ENCODE data around the gene SIRT3.
A peak's percentile ranks its signal among the peaks of the same experiment; 100 is the strongest.

SIRT3 gene

GRCh38 chr11:235997-236773 lies at the start of gene SIRT3:
TSS of gene SIRT3 (minus strand) at chr11:236342. CDS start at chr11:236328, 14 bp downstream.
- peak; percentile 89 for DNase-seq

GRCh38 chr11:285894-286220 lies 49.7 kb upstream of the SIRT3 start:
- DNase-seq = no peak

GRCh38 chr11:285021-285893 lies 49.1 kb upstream of the SIRT3 start:
- no peak for DNase-seq

- no peak for DNase-seq
These were observed 48.2 kb upstream of the SIRT3 start for GRCh38 chr11:284105-285020.

GRCh38 chr11:283405-284104 lies 47.4 kb upstream of the SIRT3 start:
- no peak for DNase-seq

DNA sequence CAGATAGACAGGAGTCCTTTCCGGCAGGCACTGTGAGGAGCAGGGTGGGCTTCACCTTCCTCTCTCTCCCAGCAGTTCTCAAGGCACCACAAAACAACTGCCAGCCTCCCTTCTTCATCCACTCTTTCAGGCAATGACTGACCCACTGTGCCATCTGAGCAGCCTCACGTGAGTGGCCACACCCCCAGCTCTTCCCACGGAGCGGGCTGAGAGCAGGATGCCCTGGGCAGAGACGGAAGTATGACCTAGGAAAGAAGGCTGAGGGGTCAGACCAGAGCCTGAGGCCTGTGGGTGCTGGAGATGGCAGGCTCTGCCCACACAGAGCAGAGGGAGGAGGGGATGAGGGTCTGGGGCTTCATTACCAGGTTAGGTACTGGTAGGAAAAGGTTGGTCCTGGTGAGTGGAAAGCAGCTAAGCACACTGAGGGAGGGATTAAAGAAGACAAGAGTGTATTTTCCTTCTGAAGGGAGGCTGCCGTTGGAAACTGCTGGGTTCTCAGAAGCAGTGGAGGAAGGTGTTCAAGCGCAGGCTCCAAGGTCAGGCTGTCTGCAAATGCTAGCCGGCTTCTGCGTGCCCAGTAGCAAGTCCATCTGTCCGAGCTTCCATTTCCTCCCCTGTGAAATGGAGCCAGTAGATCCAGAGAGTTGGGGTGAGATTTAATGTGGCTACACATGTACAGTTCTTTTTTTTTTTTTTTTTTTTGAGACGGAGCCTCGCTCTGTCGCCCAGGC lies 46.7 kb upstream of the SIRT3 start:
- DNase-seq = no peak

GRCh38 chr11:282171-282570 lies 46.0 kb upstream of the SIRT3 start:
- DNase-seq = no peak

DNA sequence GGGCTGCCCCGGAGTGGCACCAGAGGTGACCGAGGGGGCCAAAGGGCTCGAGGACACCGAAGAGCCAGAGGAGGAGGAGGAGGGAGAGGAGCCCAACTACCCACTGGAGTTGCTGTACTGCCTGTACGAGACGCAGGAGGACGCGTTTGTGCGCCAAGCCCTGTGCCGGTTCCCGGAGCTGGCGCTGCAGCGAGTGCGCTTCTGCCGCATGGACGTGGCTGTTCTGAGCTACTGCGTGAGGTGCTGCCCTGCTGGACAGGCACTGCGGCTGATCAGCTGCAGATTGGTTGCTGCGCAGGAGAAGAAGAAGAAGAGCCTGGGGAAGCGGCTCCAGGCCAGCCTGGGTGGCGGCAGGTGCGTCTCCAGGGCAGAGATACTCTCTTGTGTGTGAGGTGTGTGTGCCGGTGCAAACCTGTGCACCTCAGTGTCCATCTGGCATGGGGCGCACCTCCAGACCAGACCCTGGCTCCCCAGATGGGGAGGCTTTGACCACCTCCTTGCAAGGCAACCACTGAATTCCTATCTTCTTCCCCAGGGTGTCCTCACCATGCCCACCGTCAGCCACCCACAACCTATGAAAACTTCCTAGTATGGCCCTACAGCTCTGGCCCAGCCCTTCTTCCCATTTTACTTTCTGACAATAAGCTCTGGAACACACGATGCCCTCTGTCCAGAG lies 45.5 kb upstream of the SIRT3 start:
- DNase-seq = no peak

DNA sequence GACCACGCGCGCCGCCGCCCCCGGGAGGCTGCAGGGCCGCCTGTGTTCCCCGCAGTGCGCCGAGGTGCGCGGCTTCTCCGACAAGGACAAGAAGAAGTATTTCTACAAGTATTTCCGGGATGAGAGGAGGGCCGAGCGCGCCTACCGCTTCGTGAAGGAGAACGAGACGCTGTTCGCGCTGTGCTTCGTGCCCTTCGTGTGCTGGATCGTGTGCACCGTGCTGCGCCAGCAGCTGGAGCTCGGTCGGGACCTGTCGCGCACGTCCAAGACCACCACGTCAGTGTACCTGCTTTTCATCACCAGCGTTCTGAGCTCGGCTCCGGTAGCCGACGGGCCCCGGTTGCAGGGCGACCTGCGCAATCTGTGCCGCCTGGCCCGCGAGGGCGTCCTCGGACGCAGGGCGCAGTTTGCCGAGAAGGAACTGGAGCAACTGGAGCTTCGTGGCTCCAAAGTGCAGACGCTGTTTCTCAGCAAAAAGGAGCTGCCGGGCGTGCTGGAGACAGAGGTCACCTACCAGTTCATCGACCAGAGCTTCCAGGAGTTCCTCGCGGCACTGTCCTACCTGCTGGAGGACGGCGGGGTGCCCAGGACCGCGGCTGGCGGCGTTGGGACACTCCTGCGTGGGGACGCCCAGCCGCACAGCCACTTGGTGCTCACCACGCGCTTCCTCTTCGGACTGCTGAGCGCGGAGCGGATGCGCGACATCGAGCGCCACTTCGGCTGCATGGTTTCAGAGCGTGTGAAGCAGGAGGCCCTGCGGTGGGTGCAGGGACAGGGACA lies 44.8 kb upstream of the SIRT3 start:
- no peak for DNase-seq

DNA sequence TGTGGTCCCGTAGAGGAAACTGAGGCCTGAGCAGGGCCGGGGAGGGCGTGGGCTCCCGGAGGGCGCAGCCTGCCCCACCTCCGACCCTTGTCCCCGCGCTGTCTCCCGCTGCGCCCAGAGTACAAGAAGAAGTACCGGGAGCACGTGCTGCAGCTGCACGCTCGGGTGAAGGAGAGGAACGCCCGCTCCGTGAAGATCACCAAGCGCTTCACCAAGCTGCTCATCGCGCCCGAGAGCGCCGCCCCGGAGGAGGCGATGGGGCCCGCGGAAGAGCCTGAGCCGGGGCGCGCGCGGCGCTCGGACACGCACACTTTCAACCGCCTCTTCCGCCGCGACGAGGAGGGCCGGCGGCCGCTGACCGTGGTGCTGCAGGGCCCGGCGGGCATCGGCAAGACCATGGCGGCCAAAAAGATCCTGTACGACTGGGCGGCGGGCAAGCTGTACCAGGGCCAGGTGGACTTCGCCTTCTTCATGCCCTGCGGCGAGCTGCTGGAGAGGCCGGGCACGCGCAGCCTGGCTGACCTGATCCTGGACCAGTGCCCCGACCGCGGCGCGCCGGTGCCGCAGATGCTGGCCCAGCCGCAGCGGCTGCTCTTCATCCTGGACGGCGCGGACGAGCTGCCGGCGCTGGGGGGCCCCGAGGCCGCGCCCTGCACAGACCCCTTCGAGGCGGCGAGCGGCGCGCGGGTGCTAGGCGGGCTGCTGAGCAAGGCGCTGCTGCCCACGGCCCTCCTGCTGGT lies 44.0 kb upstream of the SIRT3 start:
- DNase-seq = peak; percentile 23

- no peak for DNase-seq
These were observed 43.2 kb upstream of the SIRT3 start for GRCh38 chr11:279040-279965.

- no peak for DNase-seq
These were observed 42.1 kb upstream of the SIRT3 start, which contains the start of gene NLRP6 for GRCh38 chr11:278001-278951. TSS of gene NLRP6 (plus strand) at chr11:278407. CDS start at chr11:278570, 163 bp downstream.

DNA sequence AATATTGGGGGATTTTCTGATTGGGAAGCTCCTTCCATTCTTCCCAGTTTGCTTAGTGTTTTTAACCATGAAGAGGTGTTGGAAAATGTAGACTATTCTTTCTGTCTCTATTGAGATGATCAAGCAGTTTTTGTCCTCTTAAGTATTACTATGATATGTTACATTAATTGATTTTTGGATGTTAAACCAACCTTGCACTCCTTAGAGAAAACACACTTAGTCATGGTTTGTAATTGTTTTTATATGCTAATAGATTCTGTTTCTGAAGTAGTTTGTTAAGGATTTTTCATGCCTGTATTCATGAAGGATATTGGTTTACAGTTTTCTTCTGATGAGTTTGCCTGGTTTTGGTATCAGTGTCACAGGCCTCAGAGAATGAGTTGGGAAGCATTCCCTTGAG lies 40.1 kb upstream of the SIRT3 start:
- no peak for DNase-seq

DNA sequence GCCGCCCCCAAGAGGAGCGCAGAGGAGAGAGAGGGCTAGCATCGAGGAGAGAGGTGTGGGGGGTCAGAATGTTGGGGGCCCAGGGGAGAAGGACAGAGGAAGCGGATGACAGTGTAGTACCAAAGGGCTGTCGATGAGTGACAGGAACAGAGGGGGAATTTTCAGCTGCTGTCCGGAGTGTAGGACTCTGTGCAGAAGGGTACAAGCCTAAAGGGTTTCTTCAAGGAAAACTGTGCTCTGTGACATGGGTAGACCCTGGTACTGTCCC lies 36.7 kb upstream of the SIRT3 start:
- DNase-seq = no peak

DNA sequence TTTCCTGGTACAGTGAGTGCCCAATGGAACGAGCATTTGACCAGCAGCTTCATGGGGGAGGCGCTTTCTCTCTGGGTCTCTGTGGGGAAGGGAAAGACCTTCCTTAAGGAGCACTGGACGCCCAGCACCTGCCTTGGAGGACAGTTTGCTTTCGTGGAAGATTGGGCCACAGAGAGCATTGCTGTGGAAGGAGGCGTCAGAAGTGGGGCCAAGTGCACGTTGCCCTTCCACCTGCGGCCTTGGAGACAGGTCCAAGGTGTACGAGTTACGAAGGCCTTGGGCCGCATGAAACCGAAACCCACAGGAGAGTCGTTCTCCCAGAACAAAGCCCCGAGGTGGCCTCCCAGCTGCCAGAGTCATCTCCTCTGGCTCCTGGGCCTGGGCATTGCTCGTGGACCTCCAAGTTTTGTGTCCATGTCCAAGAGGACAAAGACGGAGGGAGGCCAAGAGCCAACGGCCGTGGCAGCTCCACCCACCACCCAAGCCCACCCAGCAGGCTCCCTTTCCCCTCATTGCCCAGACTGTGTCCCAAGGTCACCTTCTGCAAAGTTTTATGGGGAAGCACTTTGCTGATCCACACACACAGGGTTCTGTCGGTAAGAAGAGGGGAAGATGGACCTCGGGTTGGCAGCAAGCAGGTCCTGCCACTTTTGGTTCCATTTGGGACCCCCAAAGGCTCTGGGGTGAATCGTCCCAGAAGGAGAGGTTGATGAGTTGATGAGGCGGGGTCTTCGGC lies 36.2 kb upstream of the SIRT3 start:
- no peak for DNase-seq

GRCh38 chr11:271319-271715 lies 35.2 kb upstream of the SIRT3 start:
- DNase-seq = no peak

Data from hematopoietic multipotent progenitor cell treated with erythropoietin and hydrocortisone succinate and interleukin-3 and kit ligand, for 8 days (in vitro differentiated cells).